HG02938 (cell line): ENCODE data around the gene FGD5.
"Not testable (repeated sequence)": the region's sequence is repeated elsewhere in the genome, so short reads cannot be mapped to it uniquely, and the experiment has no call there.

Experiments used
- ATAC-seq: cut with Tn5 transposase; IDR thresholded peaks from one replicate; pipeline ENCODE4 v1.9.1; 2021; ENCODE audit warnings: mild to moderate bottlenecking, moderate library complexity; ENCODE audit not compliant: unreplicated experiment

Gene FGD5

DNA sequence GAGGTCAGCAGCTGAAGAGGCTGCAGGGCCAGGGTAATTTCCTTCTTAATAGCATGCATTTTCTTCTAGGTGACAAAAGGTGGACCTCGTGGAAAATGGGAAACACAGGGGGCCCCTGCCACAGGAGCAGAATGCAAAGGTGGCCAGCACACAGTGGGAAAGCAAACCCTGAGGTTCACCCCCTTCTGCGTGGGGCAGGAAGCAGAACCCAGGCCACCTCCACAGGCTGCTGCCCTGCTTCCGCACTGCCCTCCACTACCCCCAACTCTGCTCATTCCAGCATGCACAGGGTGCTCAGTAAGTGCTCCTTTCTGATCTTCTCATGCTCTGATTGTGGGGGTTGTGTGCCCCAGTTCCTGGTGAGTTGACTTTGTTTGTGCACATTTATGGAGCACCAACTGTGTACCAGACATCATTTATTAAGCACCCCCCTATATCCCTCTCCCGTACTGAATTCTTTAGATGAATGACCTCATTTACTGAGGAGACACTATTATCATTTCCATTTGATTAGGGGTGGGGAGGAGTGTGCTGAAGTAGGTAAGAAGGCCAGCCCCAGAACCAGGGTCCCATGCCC, 12.7 kb upstream of the FGD5 start:
- ATAC-seq: no peak

DNA sequence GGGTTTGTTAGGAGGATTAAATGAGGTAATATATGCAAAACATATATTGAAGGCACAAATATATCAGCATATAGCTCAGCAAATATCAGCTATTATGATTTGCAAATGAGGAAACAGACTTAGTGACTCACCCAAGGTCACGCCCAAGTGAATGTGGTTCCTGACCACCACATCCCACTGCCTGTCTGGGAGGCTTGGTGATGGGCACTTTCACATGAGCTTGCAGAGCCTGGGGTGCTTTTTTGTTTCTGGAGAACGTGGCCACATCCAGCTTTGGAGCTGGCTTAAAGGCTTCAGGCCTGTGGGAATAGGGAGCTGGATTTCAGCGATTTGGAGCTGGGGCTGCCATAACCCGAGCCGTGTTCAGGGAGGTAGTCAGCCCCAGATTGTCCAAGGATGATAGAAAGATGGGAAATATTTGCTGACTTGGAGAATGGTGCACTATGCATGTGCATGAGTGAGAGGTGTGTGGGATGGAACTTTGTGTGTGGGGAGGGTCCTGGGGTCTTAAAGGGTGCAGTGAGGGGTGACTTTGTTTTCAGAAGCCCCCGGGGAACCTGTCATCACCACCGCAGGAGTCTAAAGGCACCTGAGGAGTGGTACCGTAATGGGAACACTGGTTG, 12.0 kb upstream of the FGD5 start:
- ATAC-seq: no peak

DNA sequence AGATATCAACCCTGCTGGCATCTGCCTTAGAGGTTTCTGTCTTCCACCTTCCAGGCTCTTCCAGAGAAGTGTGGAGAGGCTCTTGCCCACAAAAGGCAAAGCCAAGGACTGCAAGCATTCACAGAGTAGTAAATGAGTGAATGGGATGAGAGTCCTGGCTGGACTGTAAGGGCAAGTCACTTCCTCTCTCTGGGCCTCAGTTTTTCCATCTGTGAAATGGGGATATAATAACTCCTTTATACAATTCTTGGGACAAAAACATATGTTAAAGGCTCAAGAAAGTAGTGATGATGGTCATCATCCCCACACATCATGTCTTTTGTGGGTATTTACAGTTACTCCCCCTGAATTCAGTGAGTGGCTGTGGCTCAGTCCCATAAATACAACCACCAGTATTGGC, 10.7 kb upstream of the FGD5 start:
- no peak for ATAC-seq

DNA sequence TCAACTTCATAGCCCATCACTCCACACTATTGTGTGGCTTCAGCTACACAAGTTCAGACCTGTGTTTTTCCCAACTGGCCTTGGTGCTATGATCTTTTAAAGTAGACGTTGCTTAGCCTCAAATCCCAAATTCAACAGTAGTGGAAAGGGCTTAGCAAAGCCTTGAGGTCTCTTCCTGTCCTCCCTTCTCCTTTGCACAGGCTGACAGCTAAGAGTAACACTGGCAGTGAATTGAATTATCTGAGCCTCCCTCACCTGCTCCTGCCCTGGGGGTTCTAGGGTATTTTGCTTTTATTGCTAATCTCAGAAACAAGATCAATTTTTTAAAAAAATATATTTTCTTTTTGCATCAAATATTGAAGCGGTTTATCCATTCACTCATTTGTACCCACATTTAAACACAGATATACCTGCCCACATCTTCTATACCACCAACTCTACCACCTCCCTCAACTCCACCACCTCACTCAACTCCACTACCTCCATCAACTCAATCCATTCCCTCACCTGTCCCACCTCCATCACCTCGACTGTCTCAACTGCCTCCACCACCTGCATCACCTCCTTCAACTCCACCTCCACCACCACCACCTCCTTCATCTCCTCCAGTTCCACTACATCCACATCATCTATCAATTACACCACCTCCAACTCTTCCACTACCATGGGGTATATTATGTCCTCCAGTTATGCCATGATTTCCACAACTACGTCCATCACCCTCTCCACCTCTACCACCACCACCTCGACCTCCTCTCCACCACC, 10.1 kb upstream of the FGD5 start:
- ATAC-seq: no peak

DNA sequence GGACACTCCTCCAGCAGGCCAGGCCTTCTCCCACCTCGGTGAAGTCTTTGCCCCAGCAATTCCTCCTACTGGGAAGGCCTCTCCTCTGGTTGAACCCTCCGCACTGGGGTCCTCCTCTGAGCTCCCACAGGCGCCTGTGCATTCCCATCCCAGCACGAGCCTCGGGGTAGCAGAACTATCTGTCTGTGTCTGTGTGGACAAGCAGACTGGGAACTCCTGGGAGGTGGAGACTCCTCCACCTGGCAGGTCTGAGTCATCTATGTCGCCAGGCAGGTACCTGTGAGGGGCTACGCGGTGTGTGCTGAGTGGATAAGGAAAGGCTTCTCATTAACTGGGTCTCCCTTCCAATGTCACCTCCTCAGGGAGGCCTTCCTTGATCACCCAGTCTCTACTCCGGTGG, 9.2 kb upstream of the FGD5 start:
- not testable (repeated sequence) for ATAC-seq

DNA sequence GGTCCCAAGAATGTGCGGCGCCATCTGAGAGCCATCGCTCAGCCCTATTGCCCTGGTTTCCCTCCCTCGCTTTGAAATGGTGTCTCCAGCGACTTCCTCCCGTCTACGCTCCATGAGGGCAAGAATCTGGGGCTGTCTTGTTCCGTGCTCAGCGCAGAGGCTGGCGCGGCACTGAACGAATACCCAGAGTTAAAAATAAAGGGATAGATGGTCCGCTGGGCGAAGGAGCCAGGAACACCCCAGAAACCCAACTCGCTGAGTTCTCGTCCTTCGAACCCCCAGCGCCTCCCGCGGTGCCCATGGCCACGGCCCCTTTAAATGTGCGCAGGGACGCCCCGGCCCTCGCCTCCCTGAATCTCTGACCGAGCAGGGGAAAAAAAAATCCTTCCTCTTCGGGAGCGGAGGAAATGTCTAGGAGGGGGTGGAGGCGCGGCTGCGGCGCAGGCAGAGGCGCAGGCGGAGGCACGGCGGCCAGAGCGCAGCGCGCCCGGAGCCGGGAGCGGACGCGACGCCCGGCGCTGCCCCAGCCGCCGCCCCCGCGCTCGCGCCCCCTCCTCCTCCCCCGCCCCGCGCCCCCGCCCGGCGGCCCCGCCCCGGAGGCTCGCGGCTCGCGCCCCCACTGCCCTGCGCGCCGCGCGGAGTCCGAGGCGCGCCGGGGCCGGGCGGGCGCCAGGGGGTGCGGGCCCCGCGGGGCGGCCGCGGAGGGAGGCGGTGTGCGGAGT, 8.5 kb upstream of the FGD5 start:
- no peak for ATAC-seq

DNA sequence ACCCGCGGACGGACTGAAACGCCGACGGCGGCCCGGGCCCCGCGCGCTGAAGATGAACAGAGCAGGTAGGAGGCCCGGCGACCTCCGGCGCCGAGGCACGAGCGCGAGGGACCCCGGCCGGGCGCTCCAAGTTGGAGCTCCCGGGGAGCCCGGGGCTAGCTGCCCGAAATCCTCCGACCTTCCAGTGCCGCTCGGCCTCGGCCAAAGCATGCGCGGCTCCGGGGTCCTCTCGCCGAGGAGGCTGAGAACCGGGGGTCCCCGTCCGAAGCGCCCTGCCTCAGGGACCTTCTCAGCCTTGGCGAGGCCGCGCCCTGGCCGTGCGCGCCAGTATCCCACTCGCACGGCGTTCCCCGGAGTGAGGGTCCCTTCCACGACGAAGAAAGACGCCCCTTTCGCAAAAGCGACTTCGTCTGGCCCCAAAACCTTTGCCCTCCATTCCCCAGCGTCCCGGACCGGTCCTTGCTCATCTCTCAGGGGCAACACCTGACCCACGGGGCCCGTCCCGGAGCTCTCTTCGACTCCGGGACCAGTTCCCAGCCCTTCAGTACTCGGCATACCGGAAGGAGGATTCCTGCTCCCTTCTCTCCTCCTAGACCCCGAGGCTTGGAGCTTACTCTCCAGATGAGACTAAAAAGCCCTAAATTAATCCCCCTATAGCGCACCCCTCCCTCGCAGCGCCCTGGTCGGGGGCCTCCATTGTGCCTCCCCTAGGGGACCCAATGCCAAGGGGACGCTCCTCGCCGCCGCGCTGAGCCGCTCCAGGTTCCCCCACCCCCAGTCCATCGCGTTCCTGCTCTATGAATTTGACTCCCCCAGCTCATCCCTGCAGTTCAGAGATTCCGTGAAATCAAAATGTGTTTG, 7.7 kb upstream of the FGD5 start:
- ATAC-seq: no peak

DNA sequence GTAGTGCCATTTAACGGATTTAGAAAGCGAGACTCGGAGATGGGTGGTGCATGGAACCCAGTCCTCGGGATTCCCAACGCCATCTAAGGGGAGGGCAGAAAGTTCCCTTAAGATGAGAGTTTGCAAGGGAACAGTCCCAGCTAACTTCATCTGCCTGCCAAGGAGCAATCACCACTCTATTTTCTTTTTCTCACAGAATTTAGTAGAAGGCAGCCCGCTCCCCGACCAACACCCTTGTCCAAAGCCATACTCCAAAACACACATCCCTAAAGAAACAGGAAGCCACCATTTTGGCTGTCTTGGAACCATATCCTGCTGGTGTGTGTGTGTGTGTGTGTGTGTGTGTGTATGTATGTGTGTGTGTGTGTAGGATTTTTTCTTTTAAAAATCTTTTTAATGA, 7.1 kb upstream of the FGD5 start:
- no peak for ATAC-seq

DNA sequence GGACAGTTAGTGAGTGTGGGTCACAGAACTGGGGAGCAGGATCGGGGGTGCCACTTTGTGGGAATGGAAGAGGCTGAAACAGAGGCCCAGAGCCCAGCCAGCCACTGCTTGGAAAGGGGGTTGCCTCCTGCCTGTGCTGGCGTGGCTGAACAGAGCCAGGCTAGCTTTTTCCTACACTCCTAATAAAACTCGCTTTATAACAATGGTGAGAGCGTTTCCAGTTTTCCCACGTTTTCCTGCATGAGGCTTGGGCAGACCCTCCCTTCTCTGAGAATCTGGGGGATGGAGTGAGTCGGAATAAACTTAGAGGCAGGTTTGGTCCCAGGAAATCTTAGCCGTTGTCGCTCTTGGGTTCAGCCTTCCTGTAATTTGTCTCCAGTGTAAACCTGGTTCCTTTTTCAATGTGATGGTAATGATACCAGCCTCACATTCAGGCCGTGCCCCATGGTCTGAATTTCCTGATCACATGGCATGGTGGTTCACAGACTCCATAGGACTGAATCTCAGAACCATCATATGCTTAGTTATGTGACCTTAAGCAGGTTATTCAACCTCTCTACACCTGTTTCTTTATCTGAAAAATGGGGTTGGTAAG, 6.5 kb upstream of the FGD5 start:
- ATAC-seq: no peak

DNA sequence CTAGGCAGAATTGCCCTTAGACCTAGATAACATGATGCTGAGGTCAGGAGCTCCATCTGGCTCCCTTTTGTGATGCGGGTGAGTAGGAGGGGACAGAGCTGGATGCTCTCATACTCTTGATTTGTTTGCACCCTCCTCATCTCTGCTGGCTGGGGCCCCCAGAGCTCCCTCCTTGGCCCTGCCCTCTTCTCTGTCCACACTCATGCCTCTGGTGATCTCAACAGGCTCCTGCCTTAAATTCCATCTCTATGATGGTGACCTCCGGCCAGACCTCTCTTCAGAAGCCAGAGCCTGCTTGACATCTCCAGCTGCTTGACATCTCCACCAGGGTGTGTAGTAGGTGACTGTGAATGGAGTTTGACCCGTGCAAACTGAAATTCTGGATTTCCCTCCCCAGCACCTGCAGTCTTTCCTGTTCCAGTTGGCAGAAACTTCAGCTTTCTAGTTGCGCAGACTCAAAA, 4.3 kb upstream of the FGD5 start:
- ATAC-seq: no peak

DNA sequence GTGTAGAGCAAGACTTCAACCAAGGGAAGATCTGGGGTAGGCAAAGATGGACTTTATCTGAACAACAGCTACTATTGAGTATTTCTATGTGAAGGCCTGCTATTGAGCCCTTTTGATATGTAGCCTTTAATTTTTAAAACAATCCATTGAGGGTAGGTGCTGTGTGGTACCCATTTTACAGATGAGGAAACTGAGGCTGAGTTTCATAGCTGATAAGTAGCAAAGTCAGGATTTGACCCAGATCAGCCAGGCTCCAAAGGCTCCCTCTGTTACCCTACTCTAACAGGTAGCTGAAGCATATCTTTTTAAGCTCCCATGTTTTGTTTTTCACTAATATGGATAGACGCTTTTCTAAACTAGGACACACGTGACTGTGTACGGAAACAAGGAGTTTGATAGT, 2.4 kb upstream of the FGD5 start:
- no peak for ATAC-seq

DNA sequence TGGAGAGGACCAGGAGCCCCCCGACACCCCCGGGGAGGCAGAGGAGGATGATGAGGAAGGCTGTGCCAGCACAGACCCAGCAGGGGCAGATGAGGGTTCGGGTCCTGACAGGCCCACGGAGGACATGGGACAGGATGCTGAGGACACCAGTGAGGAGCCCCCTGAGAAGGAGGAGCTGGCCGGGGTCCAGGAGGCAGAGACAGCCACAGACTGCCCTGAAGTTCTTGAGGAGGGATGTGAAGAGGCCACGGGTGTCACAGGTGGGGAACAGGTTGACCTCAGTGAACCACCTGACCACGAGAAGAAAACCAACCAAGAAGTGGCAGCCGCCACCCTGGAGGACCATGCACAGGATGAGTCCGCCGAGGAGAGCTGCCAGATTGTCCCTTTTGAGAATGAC, 909 bp downstream of the FGD5 start:
- no peak for ATAC-seq

DNA sequence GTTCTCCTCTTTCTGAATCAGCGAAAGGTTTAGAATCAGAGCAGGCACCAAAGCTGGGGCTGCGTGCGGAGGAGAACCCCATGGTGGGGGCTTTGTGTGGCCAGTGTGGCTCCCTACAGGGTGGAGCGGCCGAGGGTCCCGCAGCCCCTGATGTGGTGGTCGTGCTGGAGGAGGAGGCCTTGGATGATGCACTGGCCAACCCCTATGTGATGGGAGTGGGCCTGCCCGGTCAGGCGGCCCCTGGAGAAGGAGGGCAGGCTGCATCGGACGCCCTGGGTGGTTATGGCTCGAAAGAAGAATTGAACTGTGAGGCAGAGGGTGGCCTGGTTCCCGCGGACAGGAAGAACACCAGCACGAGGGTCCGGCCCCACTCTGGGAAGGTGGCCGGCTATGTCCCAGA, 1.4 kb downstream of the FGD5 start:
- no peak for ATAC-seq

DNA sequence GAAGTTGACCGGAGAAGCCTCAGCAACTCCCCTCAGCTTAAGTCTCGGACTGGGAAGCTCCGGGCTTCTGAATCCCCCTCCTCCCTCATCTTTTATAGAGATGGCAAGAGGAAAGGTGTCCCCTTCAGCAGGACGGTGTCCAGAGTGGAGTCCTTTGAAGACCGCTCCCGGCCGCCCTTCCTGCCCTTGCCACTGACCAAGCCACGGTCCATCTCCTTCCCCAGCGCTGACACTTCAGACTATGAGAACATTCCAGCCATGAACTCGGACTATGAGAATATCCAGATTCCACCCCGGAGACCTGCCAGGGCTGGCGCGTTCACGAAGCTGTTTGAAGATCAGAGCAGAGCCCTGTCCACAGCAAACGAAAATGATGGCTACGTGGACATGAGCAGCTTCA, 2.4 kb downstream of the FGD5 start:
- no peak for ATAC-seq

DNA sequence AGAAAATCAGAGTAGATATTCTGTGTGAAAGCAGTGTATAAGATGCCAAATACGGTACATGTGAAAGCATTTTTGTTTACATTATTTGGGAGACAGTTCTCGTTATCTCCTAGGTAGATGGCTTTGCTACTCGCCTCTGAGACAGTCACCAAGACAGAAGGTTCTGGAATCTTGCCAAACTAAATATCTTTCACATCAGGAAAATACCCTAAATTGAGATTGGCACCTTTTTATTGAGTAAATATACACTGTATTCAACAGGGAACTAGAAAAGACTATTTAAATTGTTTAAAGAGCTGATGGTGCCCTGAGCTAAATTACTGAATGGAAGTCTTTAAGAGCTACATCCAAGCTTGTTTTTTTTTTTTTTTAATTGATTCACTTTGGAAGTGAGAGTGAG, 3.4 kb downstream of the FGD5 start:
- ATAC-seq: no peak

DNA sequence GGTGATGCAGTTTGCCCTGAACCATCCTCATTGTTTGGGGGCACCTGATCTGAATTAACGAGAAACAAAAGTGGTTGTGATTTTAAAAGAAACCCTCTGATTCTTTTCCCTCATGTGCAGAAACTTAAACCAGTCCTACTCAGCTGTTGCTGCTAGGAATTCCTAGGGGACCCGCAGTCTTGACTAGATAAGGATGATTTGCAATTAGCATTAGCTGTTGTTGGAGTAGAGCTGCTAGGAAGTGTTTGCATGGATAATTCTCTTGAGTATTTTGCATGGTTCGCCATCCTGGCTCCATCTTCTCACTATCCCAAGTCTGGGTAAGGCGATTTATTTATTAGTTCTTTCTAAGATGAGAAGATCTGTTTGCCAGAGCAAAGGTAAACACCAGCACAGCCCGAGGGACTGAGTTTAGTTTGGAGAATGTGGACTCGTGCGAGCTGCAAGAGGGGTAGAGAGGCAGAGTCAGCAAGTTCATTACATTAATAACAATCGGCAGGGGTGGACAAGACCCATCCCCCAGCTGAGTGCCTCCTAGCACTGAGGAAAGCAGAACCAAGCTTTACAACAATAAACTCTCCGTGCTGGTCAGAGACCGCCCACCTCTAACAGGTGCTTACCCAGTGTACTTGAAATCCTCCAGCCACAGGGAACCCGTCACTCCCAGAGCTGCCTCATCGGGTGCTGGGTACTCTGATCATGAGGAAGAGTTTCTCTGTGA, 4.1 kb downstream of the FGD5 start:
- no peak for ATAC-seq

DNA sequence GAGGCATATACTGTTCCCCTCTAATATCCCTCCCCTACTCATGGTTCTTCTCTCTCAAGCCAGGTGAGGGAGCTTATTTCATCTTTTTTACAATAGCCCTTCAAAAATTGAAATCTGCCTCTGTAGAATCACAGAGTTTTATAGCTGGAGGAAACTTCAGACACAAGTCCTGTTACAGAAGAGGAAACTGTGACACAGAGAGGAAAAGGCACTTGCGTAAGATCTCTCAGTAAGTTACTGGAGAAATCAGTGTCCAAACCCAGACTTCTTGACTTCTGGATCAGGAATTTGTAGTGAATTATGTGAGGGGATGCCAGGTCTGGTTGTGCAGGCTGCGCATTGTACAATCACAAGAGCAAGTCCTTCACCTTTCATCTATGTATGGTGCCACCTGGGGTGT, 4.6 kb downstream of the FGD5 start:
- ATAC-seq: no peak

DNA sequence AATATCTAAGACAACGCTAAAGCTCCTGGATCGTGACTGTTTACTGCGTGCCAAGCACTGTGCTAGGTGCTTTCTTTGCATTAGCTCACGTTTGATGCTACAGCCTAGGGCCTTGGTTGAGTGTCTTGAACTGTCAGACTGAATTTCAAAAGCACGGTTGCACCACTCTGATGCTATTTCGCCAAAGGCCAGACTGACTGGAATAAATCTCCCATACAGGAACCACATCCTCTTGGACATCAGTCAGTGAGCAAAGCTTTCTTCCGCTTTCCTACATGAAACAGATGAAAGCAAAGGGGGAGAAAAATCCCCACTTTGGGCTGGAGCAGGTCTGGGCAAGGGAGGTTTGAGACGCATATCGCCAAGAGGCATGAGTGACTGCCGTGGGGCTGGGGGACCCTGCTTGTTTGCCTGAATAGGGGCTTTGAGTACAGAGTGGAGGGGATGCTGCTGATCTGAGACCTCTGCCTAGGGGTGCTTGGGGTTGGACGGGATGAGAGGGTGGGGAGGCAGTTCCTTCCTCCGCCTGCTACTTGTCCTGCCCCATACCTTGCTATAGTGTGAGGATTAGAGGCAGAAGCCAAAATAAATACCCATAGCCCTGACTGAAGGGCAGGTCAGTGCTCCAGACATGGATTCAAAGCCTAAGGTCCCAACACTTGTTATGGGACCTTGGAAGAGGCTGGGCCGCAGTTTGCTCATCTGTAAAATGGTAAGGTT, 5.3 kb downstream of the FGD5 start:
- ATAC-seq: no peak

DNA sequence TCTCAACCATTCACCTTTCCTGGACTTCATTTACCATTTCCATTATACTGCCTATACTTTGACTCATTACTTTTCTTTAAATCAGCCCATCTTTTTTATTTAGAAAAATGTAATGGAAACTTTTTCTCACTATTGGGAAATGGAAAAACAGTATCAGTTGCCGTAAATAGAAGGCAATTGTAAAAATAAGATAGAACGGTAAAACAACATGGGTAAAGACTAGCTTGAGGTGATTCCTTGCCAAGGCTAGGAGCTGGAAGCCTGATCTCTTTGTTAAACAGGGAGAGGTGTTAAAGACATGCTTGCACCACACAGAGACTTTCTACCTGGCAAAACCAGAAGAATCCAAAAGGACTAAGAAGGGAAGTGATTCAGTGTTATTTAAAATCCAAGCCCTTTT, 5.9 kb downstream of the FGD5 start:
- ATAC-seq: no peak
